NB4 (cell line): ENCODE data around the gene FSTL4.

Experiments used
- CTCF ChIP-seq: IDR thresholded peaks from one replicate; pipeline ENCODE4 v1.5.1; 2012; ENCODE audit warnings: low read depth, low read length
- POLR2A ChIP-seq: IDR thresholded peaks from 2 replicates; pipeline ENCODE4 v1.6.1; 2011; ENCODE audit warnings: mild to moderate bottlenecking; ENCODE audit not compliant: insufficient read length; ENCODE audit errors: extremely low read depth
- TF ChIP-seq, protein P1 (sequence below): IDR thresholded peaks from 2 replicates; pipeline ENCODE4 v1.6.1; 2011; ENCODE audit warnings: low read depth, low read length

GRCh38 chr5:133661389-133661788 lies 49.0 kb upstream of the FSTL4 start:
- no peak for TF ChIP-seq POLR2A
- TF ChIP-seq CTCF: no peak
- TF ChIP-seq, protein P1, sequence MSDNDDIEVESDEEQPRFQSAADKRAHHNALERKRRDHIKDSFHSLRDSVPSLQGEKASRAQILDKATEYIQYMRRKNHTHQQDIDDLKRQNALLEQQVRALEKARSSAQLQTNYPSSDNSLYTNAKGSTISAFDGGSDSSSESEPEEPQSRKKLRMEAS: no peak
